Natural killer cell (primary cell): Measurements from ENCODE around the gene SESN1. TPM values are rescaled to one million over a fixed set of nuclear protein-coding genes. Genes with fewer than 3 reads are reported as not detected.
A peak's percentile ranks its signal among the peaks of the same experiment; 100 is the strongest.

Experiments used
- ATAC-seq, 3 donors: fragments of 150-1000 bp in 2 of 3; fragments of 200-7000 bp in 1 of 3; cut with Tn5 transposase; 1 replicate in 1 of 3; 2 replicates in 2 of 3; pipeline ENCODE4 v1.10.0; 2021; ENCODE audit warnings: mild to moderate bottlenecking in 2 of 3, moderate library complexity in 2 of 3
- DNase-seq, 2 donors: peaks; one replicate each; pipeline versions ENCODE4 v3.0.0 to v3.0.0-alpha.2; 2013 to 2021; ENCODE audit warnings: mixed read lengths in 1 of 2
- H3K27ac ChIP-seq: one replicate; pipeline ENCODE4 v1.5.1; 2013; ENCODE audit warnings: mild to moderate bottlenecking, low read length
- H3K27me3 ChIP-seq: one replicate; pipeline ENCODE4 v1.6.1; 2013; ENCODE audit warnings: low read length; ENCODE audit not compliant: control insufficient read depth, insufficient read depth
- H3K36me3 ChIP-seq: one replicate; pipeline ENCODE4 v1.6.1; 2013; ENCODE audit warnings: low read length; ENCODE audit not compliant: control insufficient read depth, insufficient read depth
- H3K4me1 ChIP-seq: one replicate; pipeline ENCODE4 v1.6.1; 2013; ENCODE audit warnings: low read length; ENCODE audit not compliant: control insufficient read depth, insufficient read depth
- H3K4me3 ChIP-seq: one replicate; pipeline ENCODE4 v1.5.1; 2013; ENCODE audit warnings: low read length
- H3K9me3 ChIP-seq: one replicate; pipeline ENCODE4 v1.6.1; 2013; ENCODE audit warnings: low read length; ENCODE audit not compliant: control insufficient read depth, insufficient read depth
- H3K27ac Mint-ChIP-seq, 2 donors: one replicate each; pipeline ENCODE4 v1.8.0; 2022; ENCODE audit warnings: mild to moderate bottlenecking in 2 of 2, mixed read lengths in 2 of 2, moderate library complexity in 1 of 2
- H3K27me3 Mint-ChIP-seq, 2 donors: one replicate each; pipeline ENCODE4 v1.8.0; 2022; ENCODE audit warnings: low read depth in 2 of 2, mixed read lengths in 2 of 2
- H3K36me3 Mint-ChIP-seq: one replicate; pipeline ENCODE4 v1.8.0; 2022; ENCODE audit warnings: mixed read lengths
- H3K4me1 Mint-ChIP-seq, 2 donors: one replicate each; pipeline ENCODE4 v1.8.0; 2022; ENCODE audit warnings: mixed read lengths in 2 of 2
- H3K4me3 Mint-ChIP-seq: one replicate; pipeline ENCODE4 v1.8.0; 2022; ENCODE audit warnings: mild to moderate bottlenecking, moderate library complexity, mixed read lengths
- H3K9me3 Mint-ChIP-seq, 2 donors: one replicate each; pipeline ENCODE4 v1.8.0; 2022; ENCODE audit warnings: mixed read lengths in 2 of 2
- CTCF ChIP-seq: fragments of 200-600 bp; IDR thresholded peaks from one replicate; pipeline ENCODE4 v1.8.0; 2022; ENCODE audit warnings: antibody characterized with exemption
- WGBS: methylation state at CpG from one replicate; pipeline ENCODE4 v1.1.7; 2013; ENCODE audit warnings: missing lambda C conversion rate; ENCODE audit not compliant: insufficient coverage; 5-methylcytosine and 5-hydroxymethylcytosine counted together
- intact Hi-C: fragments of 100-400 bp; cut with micrococcal nuclease; formaldehyde crosslinking; loops from one replicate; pipeline ENCODE4 v1.14.2; 2022
- total RNA-seq, 4 donors: library from RNA; stranded (reverse); fragments of 120-200 nt in 1 of 4; gene quantifications; one replicate each; pipeline versions ENCODE4 v1.2.3 to v1.2.4, GENCODE V29; 2013 to 2022

The SESN1 gene
- total RNA-seq, 3 donors from 2014 or later (not counting 1 experiment from before 2014, with no cell fraction given), result 52.9 to 106 (median 68.9) TPM

GRCh38 chr6:108988765-108989164, 105.9 kb downstream of the SESN1 start:
- Histone ChIP-seq H3K4me1 (no peaks in the 10 kb centered on the region), H3K27ac (no peak overlapping the region), H3K36me3 (peaks cover 87% of the 10 kb centered on the region), H3K4me3 (no peak overlapping the region), H3K27me3 (no peaks in the 10 kb centered on the region), H3K9me3 (no peaks in the 10 kb centered on the region)
- DNase-seq (no peak), ATAC-seq (no peak)
- no peak overlapping the region for H3K4me3 Mint-ChIP-seq
- H3K36me3 Mint-ChIP-seq, result peaks cover 34% of the 10 kb centered on the region
- peak overlapping the region in 1 of 2 donors; percentile 34 for H3K27ac Mint-ChIP-seq
- H3K27me3 Mint-ChIP-seq, result no peaks in the 10 kb centered on the region
- H3K9me3 Mint-ChIP-seq, result no peaks in the 10 kb centered on the region
- TF ChIP-seq CTCF, result no peak
- 97% methylated on average over 5 of the region's 5 CpGs for WGBS
- intact Hi-C loops, result no loop called here
- H3K4me1 Mint-ChIP-seq, result peaks cover 0 to 6% of the 10 kb centered on the region in 2 donors

- no CpG with 5 or more reads among the region's 3 CpGs for WGBS
- no peaks in the 10 kb centered on the region for H3K27me3 ChIP-seq
Measured at GRCh38 chr6:108988296-108988695, 106.3 kb downstream of the SESN1 start.

GRCh38 chr6:108987156-108987555, 107.5 kb downstream of the SESN1 start:
- DNase-seq (no peak), ATAC-seq (no peak)
- no peaks in the 10 kb centered on the region for H3K9me3 ChIP-seq
- Mint-ChIP-seq H3K27ac (no peak overlapping the region), H3K9me3 (no peaks in the 10 kb centered on the region), H3K4me3 (no peak overlapping the region), H3K36me3 (peaks cover 34% of the 10 kb centered on the region), H3K27me3 (no peaks in the 10 kb centered on the region), H3K4me1 (peaks cover 5 to 6% of the 10 kb centered on the region in 2 donors)
- H3K36me3 ChIP-seq, result peaks cover 71% of the 10 kb centered on the region
- TF ChIP-seq CTCF, result no peak
- H3K27me3 ChIP-seq, result no peaks in the 10 kb centered on the region
- no peak overlapping the region for H3K27ac ChIP-seq
- H3K4me3 ChIP-seq, result no peak overlapping the region
- intact Hi-C loops, result no loop called here
- H3K4me1 ChIP-seq, result no peaks in the 10 kb centered on the region

More at GRCh38 chr6:108988296-108988695, 106.3 kb downstream of the SESN1 start:
- Mint-ChIP-seq H3K27ac (peak overlapping the region; percentile 20 to 34), H3K36me3 (peaks cover 34% of the 10 kb centered on the region), H3K4me1 (peaks cover under 1 to 6% of the 10 kb centered on the region in 2 donors), H3K9me3 (no peaks in the 10 kb centered on the region), H3K27me3 (no peaks in the 10 kb centered on the region), H3K4me3 (no peak overlapping the region)
- DNase-seq (no peak), ATAC-seq (no peak)
- intact Hi-C loops, result no loop called here
- no peak overlapping the region for H3K27ac ChIP-seq
- no peak for TF ChIP-seq CTCF
- H3K36me3 ChIP-seq, result peaks cover 83% of the 10 kb centered on the region
- no peaks in the 10 kb centered on the region for H3K9me3 ChIP-seq
- H3K4me3 ChIP-seq, result no peak overlapping the region
- H3K4me1 ChIP-seq, result no peaks in the 10 kb centered on the region

GRCh38 chr6:108985301-108985700, 109.3 kb downstream of the SESN1 start:
- Mint-ChIP-seq H3K27me3 (no peaks in the 10 kb centered on the region), H3K4me3 (no peak overlapping the region), H3K9me3 (no peaks in the 10 kb centered on the region), H3K36me3 (peaks cover 18% of the 10 kb centered on the region), H3K27ac (no peak overlapping the region), H3K4me1 (peaks cover 0 to 5% of the 10 kb centered on the region in 2 donors)
- Histone ChIP-seq H3K4me1 (no peaks in the 10 kb centered on the region), H3K4me3 (no peak overlapping the region), H3K9me3 (no peaks in the 10 kb centered on the region), H3K36me3 (peaks cover 53% of the 10 kb centered on the region), H3K27me3 (no peaks in the 10 kb centered on the region), H3K27ac (no peak overlapping the region)
- TF ChIP-seq CTCF, result no peak
- intact Hi-C loops, result no loop called here
- ATAC-seq, result no peak
- DNase-seq, result no peak
